HG03571 (cell line): ENCODE measurements around the gene ZNF358.
A peak's percentile ranks its signal among the peaks of the same experiment; 100 is the strongest.

Experiments
- ATAC-seq: cut with Tn5 transposase; IDR thresholded peaks from one replicate; pipeline ENCODE4 v1.9.1; 2021; ENCODE audit not compliant: unreplicated experiment

ZNF358 gene

DNA sequence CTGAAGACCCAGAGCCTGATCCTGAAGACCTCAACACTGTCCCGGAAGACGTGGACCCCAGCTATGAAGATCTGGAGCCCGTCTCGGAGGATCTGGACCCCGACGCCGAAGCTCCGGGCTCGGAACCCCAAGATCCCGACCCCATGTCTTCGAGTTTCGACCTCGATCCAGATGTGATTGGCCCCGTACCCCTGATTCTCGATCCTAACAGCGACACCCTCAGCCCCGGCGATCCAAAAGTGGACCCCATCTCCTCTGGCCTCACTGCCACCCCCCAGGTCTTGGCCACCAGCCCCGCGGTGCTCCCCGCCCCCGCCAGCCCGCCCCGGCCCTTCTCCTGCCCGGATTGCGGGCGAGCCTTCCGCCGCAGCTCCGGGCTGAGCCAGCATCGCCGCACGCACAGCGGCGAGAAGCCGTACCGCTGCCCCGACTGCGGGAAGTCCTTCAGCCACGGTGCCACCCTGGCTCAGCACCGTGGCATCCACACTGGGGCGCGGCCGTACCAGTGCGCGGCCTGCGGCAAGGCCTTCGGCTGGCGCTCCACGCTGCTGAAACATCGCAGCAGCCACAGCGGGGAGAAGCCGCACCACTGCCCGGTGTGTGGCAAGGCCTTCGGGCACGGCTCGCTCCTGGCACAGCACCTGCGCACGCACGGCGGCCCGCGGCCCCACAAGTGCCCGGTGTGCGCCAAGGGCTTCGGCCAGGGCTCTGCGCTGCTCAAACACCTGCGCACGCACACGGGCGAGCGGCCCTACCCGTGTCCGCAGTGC is 3.6 kb downstream of the ZNF358 start:
- no peak for ATAC-seq

DNA sequence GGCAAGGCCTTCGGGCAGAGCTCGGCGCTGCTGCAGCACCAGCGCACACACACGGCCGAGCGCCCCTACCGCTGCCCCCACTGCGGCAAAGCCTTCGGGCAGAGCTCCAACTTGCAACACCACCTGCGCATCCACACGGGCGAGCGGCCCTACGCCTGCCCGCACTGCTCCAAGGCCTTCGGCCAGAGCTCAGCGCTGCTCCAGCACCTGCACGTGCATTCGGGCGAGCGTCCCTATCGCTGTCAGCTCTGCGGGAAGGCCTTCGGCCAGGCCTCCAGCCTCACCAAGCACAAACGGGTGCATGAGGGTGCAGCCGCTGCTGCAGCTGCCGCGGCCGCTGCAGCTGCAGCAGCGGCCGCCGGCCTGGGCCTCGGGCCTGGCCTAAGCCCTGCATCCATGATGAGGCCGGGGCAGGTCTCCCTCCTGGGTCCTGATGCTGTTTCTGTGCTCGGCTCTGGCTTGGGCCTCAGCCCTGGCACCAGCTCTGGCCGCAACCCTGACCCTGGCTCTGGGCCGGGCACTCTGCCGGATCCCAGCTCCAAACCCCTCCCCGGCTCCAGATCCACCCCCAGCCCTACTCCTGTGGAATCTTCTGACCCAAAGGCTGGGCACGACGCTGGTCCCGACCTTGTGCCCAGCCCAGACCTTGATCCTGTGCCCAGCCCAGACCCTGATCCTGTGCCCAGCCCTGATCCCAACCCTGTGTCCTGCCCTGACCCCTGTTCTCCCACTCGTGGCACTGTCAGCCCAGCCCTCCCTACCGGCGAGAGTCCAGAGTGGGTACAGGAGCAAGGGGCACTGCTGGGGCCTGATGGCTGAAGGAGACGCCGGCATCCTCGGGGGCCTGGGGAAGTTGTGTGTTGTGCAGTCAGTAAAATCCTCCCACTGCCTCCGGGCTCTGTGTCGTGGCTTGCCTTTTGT is 4.5 kb downstream of the ZNF358 start:
- ATAC-seq, result no peak

DNA sequence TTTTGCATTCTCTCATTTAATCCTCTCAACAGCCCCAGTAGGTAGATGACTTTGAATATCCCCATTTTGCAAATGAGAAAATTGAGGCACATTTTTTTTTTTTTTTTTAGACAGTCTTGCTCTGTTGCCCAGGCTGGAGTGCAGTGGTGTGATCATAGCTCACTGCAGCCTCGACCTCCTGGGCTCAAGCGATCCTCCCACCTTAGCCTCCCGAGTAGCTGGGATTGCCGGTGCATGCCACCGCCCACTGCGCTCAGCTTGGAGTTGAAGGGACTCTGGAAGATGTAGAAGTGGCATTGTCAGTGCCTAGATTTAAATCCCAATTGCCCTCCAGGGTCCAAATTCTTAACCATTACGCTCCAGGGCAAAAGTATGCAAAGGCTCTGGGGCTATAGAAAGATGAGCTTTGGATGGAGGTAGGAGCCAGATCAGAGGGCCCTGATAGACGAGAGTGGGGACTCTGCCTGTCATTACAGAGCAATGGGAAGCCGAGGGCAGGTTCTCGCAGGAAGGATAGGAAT is 5.7 kb downstream of the ZNF358 start:
- ATAC-seq, result no peak

DNA sequence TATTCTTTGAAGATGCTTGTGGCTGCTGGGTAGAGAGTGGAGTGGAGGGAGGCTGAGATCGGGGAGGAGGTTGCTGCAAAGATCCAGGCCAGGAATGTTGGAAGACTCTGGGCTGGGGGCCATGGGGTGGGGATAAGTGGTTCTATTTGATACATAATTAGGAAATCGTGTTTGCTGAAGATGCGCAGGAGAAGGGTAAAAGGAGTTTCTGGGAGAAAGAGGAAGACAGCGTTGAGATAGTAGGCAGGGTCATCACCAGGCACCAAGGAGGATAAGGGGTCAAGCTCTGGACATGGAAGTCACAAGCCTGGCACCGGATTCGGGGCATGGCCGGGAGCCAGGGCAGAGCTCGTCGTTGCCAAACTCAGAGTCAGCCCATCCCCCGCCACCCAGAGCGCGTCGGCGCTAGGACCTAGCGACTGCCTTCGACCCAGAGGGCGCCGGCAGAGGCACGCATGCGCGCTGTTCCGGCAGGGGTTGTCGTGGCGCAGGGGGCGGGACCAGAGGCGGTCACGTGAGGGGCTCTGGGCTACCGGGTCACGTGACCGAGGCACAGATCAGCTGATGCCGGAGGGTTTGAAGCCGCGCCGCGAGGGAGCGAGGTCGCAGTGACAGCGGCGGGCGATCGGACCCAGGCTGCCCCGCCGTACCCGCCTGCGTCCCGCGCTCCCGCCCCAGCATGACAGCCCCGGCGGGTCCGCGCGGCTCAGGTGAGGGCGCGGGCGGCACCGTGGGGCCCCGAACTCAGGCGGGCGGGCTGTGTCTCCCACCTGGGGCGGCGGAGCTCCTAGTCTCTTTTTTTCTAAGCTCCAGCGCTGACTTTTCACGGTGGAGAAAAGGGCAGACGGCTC is 6.4 kb downstream of the ZNF358 start, which contains the start of gene MCOLN1:
TSS of gene MCOLN1 (plus strand) at position 553 of the 851 bp plus-strand sequence. CDS start at position 680, 127 bp downstream.
- peak; percentile 74 for ATAC-seq

DNA sequence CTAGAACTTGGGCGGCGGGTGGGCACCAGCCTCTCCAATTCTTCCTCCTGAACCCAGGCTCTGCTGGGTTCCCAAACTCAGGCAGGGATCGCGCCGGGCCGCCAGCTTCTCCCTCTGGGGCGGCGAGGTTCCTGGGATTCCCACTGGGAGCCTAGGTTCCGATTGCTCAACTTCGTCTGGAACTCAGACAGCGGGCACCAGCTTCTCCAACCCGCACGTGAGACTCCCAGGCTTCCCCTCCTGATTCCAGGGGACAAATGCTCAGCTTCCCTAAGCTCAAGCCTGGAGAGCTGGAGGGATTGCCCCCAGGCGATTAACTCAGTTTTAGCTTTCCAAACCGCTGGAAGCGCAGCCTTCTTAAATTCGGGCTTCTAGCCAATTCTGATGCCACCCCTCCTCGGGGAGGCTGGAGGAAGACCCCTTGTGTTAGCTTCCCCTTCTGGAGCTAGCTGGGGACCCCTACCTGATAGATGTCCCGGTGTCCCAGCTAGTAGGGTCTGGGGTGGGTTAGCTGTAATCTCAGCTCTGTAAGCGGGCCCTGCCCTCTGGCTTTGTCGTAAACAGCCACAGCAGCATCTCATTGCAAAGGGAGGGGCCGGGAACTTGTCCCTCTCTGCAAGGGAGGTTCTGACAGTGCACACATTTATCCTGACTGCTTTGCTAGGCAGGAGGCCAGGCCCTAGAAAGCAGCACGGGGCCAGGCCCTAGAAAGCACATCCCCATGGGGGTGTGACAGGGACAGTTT is 7.2 kb downstream of the ZNF358 start:
- ATAC-seq, result no peak

DNA sequence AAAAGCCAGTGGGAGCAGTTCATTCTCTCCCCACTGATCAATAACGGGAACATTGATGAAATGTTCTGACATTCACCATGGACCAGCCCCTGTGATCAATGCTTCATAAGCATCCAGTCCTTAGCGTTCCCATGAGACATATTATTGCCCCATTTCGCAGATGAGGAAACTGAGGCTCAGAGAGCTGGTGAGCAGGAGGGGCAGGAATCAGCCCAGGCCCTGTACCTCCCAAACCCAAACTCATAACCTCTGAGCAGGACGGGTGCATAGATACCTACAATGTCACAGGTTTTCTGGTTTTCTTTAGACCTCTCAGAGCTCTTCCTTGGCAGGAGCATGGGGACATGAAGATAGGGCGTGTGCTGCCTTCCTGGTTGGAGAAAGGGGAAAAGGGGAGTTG is 8.6 kb downstream of the ZNF358 start:
- ATAC-seq, result no peak

DNA sequence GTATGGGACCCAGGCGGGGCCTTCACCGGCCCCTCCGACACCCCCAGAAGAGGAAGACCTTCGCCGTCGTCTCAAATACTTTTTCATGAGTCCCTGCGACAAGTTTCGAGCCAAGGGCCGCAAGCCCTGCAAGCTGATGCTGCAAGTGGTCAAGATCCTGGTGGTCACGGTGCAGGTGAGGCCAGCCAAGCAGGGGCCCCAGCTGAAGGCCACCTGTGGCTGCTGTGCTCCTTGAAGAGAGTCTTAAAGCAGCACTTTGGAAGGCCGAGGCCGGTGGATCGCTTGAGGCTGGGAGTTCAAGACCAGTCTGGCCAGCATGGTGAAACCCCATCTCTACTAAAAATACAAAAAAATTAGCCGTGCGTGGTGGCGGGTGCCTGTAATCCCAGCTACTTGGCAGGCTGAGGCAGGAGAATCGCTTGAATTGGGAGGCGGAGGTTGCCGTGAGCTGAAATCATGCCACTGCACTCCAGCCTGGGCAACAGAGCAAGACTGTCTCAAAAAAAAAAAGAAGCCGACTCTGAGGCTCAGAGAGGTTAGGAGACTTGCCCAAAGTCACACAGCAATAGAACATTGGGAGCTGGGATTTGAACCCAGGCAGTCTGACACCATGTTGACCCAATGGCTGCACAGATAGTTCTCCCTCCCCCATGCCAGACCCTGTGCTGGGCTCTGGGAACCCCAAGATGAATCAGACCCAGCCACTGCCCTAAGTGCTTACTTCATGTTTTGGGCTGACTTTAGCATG is 9.3 kb downstream of the ZNF358 start:
- ATAC-seq, result no peak

DNA sequence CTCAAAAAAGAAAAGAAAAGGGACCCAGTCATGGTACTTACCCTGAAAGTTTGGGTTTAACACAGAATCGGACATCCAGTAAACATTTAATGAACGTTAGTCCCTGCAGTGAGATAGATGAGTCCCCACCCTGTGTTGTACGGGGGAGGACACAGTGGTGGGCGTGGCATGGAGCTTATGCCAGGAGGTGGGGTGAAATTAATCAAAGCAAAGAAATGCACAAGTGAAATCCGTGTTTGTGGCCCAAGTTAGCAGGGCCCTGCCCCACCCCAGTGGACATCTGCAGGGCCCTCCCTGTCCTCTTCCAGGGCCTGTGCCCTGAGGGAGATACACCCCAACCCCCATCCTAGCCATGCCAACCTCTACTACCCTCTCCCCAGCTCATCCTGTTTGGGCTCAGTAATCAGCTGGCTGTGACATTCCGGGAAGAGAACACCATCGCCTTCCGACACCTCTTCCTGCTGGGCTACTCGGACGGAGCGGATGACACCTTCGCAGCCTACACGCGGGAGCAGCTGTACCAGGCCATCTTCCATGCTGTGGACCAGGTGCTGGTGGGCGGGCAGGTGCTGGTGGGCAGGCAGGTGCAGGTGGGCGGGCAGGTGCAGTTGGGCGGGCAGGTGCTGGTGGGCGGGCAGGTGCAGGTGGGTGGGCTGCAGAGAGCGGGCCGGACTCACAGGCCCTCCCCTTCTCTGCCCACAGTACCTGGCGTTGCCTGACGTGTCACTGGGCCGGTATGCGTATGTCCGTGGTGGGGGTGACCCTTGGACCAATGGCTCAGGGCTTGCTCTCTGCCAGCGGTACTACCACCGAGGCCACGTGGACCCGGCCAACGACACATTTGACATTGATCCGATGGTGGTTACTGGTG is 10.4 kb downstream of the ZNF358 start:
- no peak for ATAC-seq

DNA sequence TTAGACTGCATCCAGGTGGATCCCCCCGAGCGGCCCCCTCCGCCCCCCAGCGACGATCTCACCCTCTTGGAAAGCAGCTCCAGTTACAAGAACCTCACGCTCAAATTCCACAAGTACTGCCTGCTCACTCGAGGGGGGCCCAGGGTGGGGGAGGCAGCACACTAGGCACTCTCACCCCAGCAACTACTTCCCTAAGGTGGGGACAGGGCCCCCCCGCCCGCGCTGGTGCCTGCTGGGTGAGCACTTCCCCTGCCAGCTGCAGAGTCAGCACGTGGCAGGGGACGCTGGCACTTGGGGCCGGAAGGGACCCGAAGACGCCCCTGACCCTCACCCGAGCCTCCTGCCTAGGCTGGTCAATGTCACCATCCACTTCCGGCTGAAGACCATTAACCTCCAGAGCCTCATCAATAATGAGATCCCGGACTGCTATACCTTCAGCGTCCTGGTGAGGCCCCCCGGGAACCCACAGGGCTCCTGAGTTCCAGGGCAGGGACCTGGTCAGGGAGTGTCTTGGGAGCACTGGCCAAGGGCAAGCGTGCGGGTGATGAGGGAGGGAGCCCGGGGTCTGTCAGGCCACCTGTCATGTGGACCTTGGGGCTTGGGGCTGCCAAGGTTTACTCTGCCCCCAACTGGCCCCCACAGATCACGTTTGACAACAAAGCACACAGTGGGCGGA is 11.8 kb downstream of the ZNF358 start:
- no peak for ATAC-seq

DNA sequence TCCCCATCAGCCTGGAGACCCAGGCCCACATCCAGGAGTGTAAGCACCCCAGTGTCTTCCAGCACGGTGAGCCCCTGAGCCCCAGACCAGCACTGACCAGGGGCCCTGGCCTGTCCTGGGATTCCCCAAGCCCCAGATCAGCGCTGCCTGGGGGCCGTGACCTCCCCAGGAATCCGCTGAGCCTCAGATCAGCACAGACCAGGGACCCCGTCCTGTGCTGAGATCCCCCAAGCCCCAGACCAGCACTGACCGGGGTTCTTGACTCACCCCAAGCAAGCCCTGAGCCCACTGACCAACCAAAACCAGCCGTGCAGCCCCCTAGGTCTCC is 12.3 kb downstream of the ZNF358 start:
- ATAC-seq, result no peak

DNA sequence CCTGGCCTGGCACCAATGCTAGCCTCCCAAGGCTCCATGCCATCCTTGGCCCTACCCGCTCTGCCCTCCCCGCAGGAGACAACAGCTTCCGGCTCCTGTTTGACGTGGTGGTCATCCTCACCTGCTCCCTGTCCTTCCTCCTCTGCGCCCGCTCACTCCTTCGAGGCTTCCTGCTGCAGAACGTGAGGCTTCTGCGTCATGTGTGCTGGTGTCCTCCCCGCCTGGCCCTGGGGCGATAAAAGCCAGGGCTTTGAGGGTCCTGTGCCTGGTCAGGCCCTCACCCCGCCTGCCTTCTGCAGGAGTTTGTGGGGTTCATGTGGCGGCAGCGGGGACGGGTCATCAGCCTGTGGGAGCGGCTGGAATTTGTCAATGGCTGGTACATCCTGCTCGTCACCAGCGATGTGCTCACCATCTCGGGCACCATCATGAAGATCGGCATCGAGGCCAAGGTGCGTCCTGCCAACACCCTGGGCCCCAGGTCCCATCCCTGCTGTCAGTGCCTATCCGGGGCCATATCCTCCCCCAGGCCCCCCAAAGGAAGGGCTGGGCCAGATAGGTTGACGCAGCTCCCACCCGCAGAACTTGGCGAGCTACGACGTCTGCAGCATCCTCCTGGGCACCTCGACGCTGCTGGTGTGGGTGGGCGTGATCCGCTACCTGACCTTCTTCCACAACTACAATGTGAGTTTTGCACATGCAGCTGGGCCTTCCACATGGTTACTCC is 12.8 kb downstream of the ZNF358 start:
- ATAC-seq, result no peak

DNA sequence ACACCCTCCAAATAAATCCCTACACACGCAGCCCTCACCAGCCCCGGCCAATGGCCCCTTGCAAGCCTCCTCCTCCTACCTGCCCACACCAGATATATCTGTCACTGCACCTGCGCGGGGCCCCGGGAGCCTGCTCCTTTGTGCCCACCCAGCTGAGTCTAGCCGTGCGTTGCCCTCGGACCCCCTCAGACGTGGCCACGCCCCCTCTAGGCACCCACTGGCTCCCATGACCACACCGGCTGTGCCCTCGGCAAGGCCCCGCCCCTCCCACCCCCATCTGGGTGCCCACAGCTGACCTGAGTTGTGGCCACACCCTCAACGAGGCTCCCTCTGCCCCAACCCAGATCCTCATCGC is 13.3 kb downstream of the ZNF358 start:
- no peak for ATAC-seq

DNA sequence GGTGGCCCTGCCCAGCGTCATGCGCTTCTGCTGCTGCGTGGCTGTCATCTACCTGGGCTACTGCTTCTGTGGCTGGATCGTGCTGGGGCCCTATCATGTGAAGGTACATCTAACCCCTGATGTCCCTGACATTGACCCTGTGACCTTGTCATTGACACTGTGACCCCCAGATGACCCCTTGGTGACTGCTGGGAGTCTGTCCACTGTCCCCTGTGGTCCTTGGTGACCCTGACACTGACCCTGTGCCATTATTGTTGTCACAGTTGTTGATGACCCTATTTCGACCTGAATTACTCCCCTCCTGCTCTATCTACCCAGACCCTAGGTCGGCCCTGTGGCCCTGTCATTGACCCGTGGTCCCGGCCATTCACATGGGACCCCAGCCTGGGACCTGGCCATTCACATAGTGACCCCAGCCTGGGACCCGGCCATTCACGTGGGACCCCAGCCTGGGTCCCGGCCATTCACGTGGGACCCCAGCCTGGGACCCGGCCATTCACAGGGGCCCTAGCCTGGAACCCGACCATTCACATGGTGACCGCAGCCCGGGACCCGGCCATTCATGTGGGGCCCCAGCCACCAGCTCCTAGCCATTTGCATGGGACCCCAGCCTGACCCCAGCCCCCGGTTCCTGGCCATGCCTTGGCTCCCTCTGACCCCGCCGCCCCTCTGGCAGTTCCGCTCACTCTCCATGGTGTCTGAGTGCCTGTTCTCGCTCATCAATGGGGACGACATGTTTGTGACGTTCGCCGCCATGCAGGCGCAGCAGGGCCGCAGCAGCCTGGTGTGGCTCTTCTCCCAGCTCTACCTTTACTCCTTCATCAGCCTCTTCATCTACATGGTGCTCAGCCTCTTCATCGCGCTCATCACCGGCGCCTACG is 13.9 kb downstream of the ZNF358 start:
- ATAC-seq, result no peak

DNA sequence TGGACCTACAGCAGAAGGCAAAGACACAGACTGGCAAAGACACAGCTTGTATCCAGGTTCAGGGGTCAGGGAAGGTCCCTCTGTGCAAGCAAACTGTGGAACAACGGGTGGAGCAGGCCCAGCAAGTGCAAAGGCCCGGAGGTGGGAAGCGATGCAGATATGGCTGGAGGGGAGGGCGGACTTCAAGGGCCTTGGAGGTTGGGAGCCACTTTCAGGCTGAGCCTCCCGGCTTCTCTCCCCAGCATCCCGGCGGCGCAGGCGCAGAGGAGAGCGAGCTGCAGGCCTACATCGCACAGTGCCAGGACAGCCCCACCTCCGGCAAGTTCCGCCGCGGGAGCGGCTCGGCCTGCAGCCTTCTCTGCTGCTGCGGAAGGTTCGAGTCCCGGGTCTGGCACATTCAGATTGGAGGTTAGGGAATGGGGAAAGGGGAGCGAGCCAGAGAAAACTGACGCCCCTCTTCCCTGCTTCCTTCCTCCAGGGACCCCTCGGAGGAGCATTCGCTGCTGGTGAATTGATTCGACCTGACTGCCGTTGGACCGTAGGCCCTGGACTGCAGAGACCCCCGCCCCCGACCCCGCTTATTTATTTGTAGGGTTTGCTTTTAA is 17.5 kb downstream of the ZNF358 start:
- no peak for ATAC-seq

DNA sequence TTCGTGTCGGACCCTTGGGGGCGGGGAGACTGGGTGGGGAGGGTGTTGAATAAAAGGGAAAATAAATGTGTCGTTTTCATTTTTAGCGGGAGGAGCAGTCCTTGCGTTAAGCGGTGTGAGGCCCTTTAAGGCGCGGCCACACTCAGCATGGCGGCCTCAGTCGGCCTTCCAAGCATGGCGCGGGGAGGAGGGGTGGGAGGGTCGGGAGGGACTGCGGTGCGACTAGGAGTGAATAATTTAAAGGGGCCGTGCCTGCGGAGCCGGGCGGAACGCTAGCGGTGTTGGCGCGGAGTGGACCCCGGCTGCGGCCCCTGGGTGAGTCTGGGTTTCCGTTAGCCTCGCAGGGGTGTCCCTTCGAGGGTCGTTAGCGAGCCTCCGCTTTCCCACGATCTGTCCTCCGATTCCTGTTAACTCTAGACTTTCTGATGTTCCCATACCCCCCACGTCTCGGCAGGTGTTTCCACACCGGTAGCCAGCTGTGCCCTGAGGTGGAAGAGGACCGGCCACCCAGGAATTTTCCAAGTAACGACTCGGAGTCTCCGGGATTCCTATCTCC is 18.1 kb downstream of the ZNF358 start:
- no peak for ATAC-seq

DNA sequence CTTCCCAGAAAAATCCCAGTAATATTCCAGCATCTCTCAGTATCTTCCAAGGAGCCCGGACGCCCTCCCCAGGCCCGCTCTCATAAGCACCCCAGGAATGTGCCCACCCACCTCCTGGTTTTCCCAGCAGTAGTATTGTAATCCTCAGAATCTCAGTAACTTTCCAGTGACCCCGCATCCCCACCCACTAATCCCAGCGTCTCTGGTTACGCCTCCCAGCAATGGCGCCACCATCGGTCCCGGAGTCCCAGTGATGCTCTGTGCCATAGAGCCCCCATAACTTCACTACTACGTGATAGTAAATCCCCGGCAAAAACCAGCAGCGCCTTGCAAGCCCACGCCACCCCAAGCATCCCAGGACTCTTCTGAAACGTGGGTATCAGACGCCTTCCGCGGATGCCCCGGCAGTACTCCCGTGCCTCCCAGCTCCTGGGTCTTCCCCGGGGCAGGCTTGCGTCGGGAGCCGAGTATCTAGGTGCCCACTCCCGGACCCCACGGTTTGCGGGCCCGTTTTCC is 18.7 kb downstream of the ZNF358 start:
- peak; percentile 11 for ATAC-seq
